Nucleus accumbens (tissue), 56 donors: ENCODE measurements around the gene POLD4.

Experiments used
- DNase-seq, 56 donors: peaks; one replicate each; lab custom pipeline; 2025; lab: John Stamatoyannopoulos, UW

The POLD4 gene

DNA sequence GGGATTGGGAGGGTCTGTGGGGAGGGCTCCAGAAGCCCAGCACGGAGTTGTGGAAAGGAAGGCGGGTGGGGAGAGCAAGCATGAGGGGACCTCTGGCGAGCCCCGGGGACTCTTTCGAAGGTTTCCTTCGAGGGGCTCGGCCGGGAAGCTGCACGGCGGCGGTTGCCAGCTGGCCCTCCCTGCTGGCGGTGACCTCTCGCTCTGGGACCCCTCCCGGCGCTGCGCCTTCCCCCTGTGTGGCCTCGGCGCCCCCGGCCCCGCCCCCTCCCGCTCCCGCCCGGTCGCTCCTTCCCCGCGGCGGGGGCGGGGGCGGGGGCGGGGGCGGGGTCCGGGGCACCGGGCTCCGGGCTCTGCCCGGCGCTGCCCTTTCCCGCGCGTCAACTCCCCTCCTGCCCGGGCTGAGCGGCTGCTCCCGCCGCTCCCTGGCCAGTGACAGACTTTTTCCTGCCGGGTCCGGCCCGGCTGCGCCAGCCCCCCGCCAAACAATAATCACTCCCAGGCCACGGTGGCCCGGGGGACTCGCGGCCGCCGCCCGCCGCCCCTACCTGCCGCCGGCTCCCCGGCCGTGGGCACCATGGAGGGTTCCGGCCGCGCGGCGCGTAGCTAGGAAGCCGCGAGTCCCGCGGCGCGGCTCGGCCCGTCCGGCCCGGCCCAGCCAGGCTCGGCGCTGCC is 19.1 kb upstream of the POLD4 start:
- DNase-seq = peak in 1 of 56 donors; percentile 33

- no peak for DNase-seq
Observed at GRCh38 chr11:67371911-67372320, 18.6 kb upstream of the POLD4 start.

DNA sequence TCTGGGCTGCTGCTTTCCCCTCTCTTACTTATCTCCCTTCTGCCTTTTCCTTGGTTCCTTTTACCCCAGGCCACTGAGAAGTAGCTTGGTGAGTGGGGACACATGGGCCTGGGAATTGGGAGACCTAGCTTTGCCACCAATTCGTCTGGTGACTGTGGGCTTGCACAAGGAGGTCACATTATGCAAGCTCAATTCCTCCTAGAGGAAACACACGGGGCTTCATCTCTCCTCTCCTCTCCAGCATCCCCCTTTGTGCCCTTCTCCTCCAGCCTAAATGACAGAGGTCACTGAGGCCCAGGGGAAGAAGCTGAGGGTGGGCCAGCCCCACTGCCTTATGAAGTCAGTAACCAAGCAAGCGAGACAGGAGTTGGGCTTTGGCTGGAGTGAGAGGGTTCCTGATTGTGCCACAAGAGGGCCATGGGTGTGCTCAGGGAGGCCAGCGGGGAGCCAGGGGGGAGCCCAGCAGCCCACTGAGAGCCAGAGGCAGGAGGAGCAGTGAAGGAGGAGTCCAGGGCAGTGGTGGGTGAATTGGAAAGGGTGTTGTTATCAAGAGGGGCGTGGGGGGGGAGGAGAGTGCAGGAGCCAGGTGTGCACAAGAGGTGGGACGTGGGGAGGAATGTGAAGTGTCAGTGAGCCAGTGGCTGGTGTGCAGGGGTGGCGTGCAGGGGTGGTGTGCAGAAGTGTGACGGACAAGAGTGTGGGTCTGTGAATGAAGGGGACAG is 18.0 kb upstream of the POLD4 start:
- no peak for DNase-seq

DNA sequence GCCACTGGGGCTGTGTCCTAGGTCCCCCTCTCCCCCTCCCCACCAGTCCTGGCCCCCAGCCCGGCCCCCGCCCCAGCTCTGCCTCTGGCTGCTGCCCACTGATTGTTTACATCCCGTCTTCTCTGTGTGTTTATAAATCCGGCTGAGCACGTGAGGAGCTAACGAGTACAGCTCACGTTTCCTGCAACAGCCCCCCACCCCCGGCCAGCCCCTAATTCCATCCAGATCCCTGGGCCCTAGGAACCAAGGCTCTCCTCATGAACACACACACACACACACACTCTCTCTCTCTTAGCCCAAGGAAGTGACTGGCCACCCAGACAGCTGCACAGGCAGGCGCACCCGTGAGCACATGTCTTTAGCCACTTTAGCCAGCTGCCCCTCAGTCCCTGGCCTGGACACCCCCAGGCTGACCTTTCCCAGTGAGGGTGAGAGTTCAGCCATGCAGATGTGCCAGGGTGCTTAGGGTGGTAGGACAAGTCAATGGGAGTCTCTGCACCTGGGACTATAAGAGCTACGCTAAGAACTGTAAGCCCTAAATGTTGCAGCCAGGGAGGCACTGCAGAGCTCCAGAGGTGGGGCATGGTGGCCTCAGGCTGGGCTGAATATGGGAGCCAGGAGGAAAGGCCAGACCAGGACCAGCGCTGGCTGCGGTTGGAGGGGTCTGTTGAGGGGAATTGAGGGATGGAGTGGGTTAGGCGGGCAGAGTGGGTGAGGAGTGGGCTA is 17.2 kb upstream of the POLD4 start:
- DNase-seq = no peak

DNA sequence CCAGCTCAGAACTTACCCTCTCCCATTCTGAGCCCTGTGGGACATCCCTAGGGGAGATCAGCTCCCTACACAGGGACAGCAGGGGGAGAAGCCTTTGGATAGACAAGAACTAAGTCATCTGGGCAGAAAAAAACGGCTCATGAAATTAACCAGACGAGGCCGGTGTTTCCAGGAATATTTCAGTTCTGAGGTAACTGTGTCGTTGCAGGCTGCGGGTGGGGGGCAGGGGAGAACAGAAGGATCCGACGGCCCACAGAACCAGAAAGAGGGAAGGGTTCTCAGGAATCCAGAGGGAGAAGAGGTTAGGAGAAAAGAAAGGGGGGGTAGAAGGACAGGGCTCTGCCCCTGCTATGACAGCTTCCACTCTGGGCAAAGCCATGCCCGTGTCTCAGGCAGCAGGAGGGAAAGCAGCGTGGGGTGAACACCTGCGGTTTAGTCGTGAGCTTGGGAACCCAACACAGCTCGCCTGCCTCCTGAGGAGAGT is 16.5 kb upstream of the POLD4 start:
- DNase-seq = no peak

DNA sequence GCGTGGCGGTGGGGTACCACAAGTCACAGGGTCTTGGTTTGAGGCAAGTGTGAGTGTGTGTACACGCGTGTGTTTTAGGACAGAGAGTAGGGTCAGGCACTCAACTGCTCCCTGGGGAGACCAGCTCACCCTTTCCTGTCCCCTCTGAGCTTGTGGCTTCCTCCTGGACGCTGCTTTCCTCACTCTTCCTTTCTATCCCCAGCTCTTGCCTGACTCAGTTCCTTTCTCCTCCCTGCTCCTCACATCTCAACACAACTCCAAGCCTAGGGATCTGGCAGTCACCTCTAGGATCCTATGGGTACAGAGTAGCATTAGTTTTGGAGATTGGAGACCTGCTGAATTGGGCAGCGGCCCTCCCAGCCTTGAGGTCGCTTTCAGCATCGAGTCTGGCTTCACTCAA is 15.9 kb upstream of the POLD4 start:
- DNase-seq = no peak

GRCh38 chr11:67368621-67369020 is 15.3 kb upstream of the POLD4 start:
- DNase-seq = no peak

DNA sequence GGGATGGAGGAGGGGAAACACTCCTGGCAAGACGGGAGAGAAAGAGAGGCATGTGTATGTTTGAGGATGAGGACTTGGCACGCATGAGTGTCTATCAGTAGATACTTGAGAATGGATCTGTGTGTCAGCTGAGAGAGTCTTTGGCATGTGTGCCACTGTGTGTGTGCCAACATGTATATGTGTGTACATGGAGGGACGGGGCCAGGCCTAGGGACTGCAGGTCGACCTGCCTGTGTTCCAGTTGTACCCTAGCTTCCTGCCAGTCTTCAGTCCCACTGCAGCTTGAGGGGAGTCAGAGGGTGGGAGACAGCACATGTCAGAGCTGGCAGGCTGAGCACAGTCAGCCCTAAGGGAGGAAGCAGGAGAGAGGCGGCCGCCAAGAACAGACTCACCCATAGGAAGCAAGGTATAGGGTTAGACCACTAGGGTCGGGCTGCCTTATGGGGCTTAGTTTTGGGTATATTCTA is 14.4 kb upstream of the POLD4 start:
- DNase-seq = no peak

DNA sequence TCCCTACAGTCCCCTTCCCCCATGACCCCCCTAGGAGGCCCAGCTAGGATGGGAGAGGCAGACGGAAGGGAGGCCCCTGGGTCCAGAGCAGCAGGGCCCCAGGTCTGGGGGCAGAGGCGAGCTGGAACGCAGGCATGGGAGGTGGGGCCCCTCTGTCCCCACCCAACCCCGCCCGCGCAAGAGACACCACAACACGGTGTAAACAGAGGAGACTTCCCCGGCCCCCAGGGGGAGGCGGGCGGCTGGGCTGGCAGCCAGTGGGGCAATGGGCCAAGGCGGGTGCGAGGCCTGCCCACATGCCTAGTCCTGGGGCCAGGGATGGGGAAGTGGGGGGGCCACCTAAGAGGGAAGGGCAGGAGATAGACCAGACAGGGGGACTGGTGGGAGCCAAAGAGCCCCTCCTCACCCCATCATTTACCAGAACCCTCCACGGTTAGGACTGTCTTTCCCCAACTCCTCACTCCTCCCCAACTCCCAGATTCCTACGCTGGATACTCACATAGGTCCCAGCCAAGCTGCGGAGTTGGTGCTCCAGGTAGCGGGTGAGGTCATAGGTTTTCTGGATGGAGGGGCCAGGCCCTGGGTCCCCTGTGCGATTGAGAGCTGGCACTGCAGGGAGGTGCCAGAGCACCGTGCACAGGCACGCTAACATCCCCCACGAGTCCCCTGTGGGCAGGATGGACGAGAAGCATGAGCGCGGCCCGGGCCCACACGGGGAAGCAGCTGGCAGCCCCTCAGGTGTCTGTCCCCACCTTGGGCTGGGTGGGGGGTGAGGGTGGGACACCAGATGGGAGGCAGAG is 13.8 kb upstream of the POLD4 start:
- no peak for DNase-seq

- DNase-seq = no peak
Observed at GRCh38 chr11:67366546-67366945, 13.2 kb upstream of the POLD4 start.

GRCh38 chr11:67365736-67366444 is 12.5 kb upstream of the POLD4 start:
- DNase-seq = peak in 9 of 56 donors; percentile 9 to 45 (median 25)

GRCh38 chr11:67364783-67365722 is 11.7 kb upstream of the POLD4 start:
- no peak for DNase-seq

- DNase-seq = no peak
Observed at GRCh38 chr11:67364169-67364568, 10.8 kb upstream of the POLD4 start.

DNA sequence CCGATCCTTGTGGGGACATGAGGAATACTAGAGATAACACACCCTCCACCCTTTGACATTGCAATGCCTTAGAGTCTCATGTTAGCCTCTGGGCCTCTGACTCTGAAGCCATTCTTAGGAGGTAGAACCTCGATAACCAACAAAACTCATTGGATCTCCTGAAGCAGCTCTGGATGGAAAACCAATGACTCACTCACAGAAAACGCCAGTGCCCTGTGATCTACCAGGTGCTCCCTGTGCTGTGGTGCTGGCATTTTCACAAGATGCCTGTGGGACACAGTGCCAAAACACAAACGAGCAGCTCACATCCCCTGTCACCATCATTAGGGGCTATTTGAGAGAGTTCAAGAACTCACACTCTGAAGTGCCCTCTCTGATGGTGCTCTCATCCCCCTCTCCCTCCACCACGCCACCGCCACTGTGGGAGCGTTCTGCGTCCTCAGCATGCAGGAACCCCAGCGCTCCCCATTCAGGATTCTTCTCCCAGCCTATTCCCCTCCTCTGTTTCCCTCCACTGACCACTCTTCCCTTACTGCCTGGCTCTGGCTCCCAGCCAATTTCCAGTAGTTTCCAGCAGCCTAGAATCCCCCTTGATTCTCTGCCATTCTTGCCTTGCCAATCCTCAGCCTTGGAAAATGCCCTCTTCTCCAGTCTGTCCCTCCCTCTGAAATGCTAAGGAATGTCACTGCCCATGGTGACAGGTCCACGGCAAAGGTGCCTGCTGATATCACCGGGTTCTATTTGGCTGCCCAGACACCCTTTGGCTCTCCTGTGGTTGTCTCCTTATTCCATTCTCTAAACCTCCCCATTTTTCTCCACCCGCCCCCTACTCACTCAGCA is 4.7 kb upstream of the POLD4 start:
- DNase-seq = no peak

DNA sequence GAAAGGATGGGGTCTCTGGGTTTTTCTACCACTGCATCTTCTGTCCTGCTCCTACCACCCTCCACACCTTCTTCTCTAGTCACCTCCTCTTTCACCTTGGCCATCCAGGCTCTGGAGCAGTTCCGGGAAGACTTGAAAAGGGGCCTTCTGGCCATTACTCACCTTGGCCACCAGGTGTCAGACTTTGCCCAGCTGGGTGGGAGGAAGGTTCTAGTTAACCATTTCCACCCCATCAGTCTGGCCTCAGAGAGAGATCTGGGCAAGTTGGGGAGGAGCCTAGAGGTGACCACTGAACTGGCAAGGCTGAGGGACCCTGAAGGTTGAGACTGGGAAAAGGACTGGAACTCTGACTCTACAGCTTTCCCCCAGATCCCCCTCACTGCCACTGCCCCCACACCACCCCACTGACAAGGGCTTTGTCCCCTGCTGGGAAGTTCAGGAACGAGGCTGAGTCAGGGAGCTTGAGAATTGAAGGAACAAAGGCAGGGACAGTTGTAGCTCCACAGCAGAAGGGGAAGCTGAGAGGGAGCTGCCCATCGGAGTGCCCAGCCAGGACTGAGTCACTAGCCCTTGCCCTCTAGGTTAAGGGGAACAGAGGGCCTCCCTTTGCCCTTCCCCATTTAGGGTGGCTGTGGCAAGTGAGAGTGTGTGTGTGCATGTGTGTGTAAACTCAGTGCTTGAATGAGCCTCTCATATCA is 3.7 kb upstream of the POLD4 start:
- DNase-seq = peak in 24 of 56 donors; percentile 14 to 67 (median 32)

- no peak for DNase-seq
Observed at GRCh38 chr11:67356387-67356863, 3.1 kb upstream of the POLD4 start.

DNA sequence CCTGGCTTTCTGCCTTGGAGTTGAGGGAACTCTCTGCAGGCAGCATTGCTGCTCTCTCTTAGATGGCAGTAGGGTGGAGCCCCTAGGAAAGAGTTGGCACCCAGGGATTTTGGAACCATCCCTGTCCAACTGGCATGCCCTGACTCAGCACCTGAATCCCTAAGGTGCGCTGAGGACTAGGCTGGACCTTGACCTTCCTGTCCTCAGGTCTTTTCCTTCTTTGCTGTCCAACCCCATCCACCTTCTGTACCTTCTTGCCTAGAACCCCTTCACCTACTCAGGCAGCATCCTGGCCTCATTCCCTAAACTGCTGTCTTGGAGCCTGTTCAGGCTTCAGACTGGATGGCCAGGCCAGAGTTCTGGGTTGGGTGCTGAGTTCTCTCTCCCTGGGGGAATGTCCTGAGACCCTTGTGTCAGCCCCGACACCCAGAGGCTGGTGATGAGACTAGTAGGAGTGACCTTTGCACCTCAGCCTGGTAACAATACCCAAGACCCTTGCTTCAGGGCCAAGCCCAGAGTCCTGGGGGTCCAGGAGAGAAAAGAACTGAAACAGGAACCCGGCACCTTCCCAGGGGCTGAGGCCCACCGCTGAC is 2.5 kb upstream of the POLD4 start:
- no peak for DNase-seq
